B cell (primary cell): ENCODE results near the gene TAF1D.

ENCODE experiments used
- EZH2 ChIP-seq: IDR thresholded peaks from 2 replicates; pipeline ENCODE4 v1.6.1; 2012; ENCODE audit warnings: borderline replicate concordance, low read depth, mild to moderate bottlenecking, moderate library complexity, low read length; ENCODE audit not compliant: insufficient read depth, poor library complexity, severe bottlenecking
- TF ChIP-seq, protein P1 (sequence below): fragments of 200-600 bp; IDR thresholded peaks from one replicate; pipeline ENCODE4 v1.8.0; 2022; ENCODE audit warnings: antibody characterized with exemption, mild to moderate bottlenecking

DNA sequence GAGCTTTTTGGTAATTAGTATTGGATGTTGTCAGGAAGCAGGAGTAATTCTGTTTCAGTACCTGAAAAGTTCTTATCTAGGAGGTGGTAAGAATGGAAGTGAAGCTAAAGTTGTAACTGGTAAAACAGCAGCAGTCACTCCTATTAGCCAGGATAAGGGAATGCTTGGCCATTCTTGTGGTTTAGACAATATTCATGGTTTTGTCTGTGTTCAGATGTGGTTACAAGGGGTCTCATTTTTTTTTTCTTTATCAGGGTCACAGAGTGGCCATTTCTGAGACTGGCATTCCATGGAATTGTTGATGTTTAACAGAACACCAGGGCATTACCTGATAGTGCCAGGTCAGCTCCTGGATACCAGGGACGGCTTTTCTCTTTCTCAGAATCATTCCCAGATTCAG lies 23.8 kb downstream of the TAF1D start:
- TF ChIP-seq, protein P1, sequence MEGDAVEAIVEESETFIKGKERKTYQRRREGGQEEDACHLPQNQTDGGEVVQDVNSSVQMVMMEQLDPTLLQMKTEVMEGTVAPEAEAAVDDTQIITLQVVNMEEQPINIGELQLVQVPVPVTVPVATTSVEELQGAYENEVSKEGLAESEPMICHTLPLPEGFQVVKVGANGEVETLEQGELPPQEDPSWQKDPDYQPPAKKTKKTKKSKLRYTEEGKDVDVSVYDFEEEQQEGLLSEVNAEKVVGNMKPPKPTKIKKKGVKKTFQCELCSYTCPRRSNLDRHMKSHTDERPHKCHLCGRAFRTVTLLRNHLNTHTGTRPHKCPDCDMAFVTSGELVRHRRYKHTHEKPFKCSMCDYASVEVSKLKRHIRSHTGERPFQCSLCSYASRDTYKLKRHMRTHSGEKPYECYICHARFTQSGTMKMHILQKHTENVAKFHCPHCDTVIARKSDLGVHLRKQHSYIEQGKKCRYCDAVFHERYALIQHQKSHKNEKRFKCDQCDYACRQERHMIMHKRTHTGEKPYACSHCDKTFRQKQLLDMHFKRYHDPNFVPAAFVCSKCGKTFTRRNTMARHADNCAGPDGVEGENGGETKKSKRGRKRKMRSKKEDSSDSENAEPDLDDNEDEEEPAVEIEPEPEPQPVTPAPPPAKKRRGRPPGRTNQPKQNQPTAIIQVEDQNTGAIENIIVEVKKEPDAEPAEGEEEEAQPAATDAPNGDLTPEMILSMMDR = no peak
- no peak for TF ChIP-seq EZH2
